ENCODE results near the gene FCN2.

- TF ChIP-seq CTCF (IDR thresholded peaks at IDR 0.05 in 8 of 11, conservative IDR thresholded peaks at IDR 0.05 in 3 of 11) (no peak), POLR2A (IDR thresholded peaks at IDR 0.05) (no peak)
Observed at GRCh38 chr9:134834957-134835419, 45.6 kb upstream of the FCN2 start.
